GM12801 (cell line): ENCODE data around the gene SUPT7L.

ENCODE experiments used
- CTCF ChIP-seq: IDR thresholded peaks from one replicate; pipeline ENCODE4 v1.5.1; 2011; ENCODE audit warnings: control low read depth; ENCODE audit not compliant: insufficient read length; ENCODE audit errors: extremely low read depth

The SUPT7L gene

GRCh38 chr2:27663285-27664153 lies at the start of gene SUPT7L, which contains the start of gene SLC4A1AP:
TSS of gene SUPT7L (minus strand) at chr2:27663614. CDS start at chr2:27662192, 1,422 bp downstream.
TSS of gene SLC4A1AP (plus strand) at chr2:27663889. CDS start at chr2:27663915, 26 bp downstream.
- TF ChIP-seq CTCF: no peak

- no peak for TF ChIP-seq CTCF
These were observed 49.8 kb upstream of the SUPT7L start for GRCh38 chr2:27713201-27713600.

- no peak for TF ChIP-seq CTCF
These were observed 49.1 kb upstream of the SUPT7L start for GRCh38 chr2:27712522-27712921.

GRCh38 chr2:27711804-27712203 lies 48.4 kb upstream of the SUPT7L start:
- no peak for TF ChIP-seq CTCF

GRCh38 chr2:27710640-27711430 lies 47.4 kb upstream of the SUPT7L start:
- no peak for TF ChIP-seq CTCF

GRCh38 chr2:27709960-27710575 lies 46.7 kb upstream of the SUPT7L start:
- TF ChIP-seq CTCF: no peak

GRCh38 chr2:27709326-27709725 lies 45.9 kb upstream of the SUPT7L start:
- TF ChIP-seq CTCF: no peak
